ENCODE results near the gene NPAS2.

NPAS2 gene

GRCh38 chr2:100945433-100945740 is 125.4 kb downstream of the NPAS2 start:
- no peaks in the 10 kb centered on the region for H3K9me2 ChIP-seq (replicated peaks; ENCODE audit: low read depth, low read length)
- no peaks in the 10 kb centered on the region for H3K27me3 ChIP-seq (ENCODE audit: insufficient read depth, low read length, poor library complexity, severe bottlenecking)
- TF ChIP-seq CTCF (conservative IDR thresholded peaks at IDR 0.05; ENCODE audit: low read length): no peak
- no peak for TF ChIP-seq EZH2phosphoT487 (IDR thresholded peaks at IDR 0.05; ENCODE audit: borderline replicate concordance)
- no peak overlapping the region for H3K9ac ChIP-seq (ENCODE audit: low read depth, low read length, poor library complexity, severe bottlenecking)
- no peaks in the 10 kb centered on the region for H3K79me2 ChIP-seq (ENCODE audit: insufficient read depth, low read length)
- no peaks in the 10 kb centered on the region for H3K36me3 ChIP-seq (ENCODE audit: insufficient read depth, low read length)
- no peak overlapping the region for H2AFZ ChIP-seq (ENCODE audit: low read length)
- no peaks in the 10 kb centered on the region for H4K20me1 ChIP-seq (ENCODE audit: insufficient read depth, low read length, poor library complexity, severe bottlenecking)
- no peak overlapping the region for H3K4me3 ChIP-seq (ENCODE audit: low read length, poor library complexity, severe bottlenecking)
- H3K4me1 ChIP-seq (ENCODE audit: insufficient read depth, low read length, poor library complexity, severe bottlenecking): no peaks in the 10 kb centered on the region
- no peak overlapping the region for H3K4me2 ChIP-seq (ENCODE audit: low read depth, low read length, poor library complexity, severe bottlenecking)
- H3F3A ChIP-seq (ENCODE audit: low read depth): no peaks in the 10 kb centered on the region
- no peaks in the 10 kb centered on the region for H3K9me3 ChIP-seq (ENCODE audit: insufficient read depth, low read depth, low read length)

- Histone ChIP-seq H3K4me3 (ENCODE audit: low read length, poor library complexity, severe bottlenecking) (no peak overlapping the region), H3K27me3 (ENCODE audit: insufficient read depth, low read length, poor library complexity, severe bottlenecking) (no peaks in the 10 kb centered on the region), H3K4me2 (ENCODE audit: low read depth, low read length, poor library complexity, severe bottlenecking) (no peak overlapping the region), H2AFZ (ENCODE audit: low read length) (no peak overlapping the region), H3K9me2 (replicated peaks; ENCODE audit: low read depth, low read length) (no peaks in the 10 kb centered on the region), H4K20me1 (ENCODE audit: insufficient read depth, low read length, poor library complexity, severe bottlenecking) (no peaks in the 10 kb centered on the region), H3K79me2 (ENCODE audit: insufficient read depth, low read length) (no peaks in the 10 kb centered on the region), H3K36me3 (ENCODE audit: insufficient read depth, low read length) (no peaks in the 10 kb centered on the region), H3K9me3 (ENCODE audit: insufficient read depth, low read depth, low read length) (no peaks in the 10 kb centered on the region), H3K9ac (ENCODE audit: low read depth, low read length, poor library complexity, severe bottlenecking) (no peak overlapping the region), H3F3A (ENCODE audit: low read depth) (no peaks in the 10 kb centered on the region), H3K4me1 (ENCODE audit: insufficient read depth, low read length, poor library complexity, severe bottlenecking) (no peaks in the 10 kb centered on the region)
- TF ChIP-seq CTCF (conservative IDR thresholded peaks at IDR 0.05; ENCODE audit: low read length) (no peak), EZH2phosphoT487 (IDR thresholded peaks at IDR 0.05; ENCODE audit: borderline replicate concordance) (no peak)
Observed at GRCh38 chr2:100945930-100946607, 126.1 kb downstream of the NPAS2 start.

GRCh38 chr2:100948942-100949811 is 129.2 kb downstream of the NPAS2 start:
- no peaks in the 10 kb centered on the region for H3K27me3 ChIP-seq (ENCODE audit: insufficient read depth, low read length, poor library complexity, severe bottlenecking)
- H3K36me3 ChIP-seq (ENCODE audit: insufficient read depth, low read length): no peaks in the 10 kb centered on the region
- no peaks in the 10 kb centered on the region for H4K20me1 ChIP-seq (ENCODE audit: insufficient read depth, low read length, poor library complexity, severe bottlenecking)
- no peaks in the 10 kb centered on the region for H3K9me3 ChIP-seq (ENCODE audit: insufficient read depth, low read depth, low read length)
- no peak overlapping the region for H2AFZ ChIP-seq (ENCODE audit: low read length)
- no peak overlapping the region for H3K9ac ChIP-seq (ENCODE audit: low read depth, low read length, poor library complexity, severe bottlenecking)
- H3K9me2 ChIP-seq (replicated peaks; ENCODE audit: low read depth, low read length): no peaks in the 10 kb centered on the region
- no peaks in the 10 kb centered on the region for H3F3A ChIP-seq (ENCODE audit: low read depth)
- H3K4me2 ChIP-seq (ENCODE audit: low read depth, low read length, poor library complexity, severe bottlenecking): no peak overlapping the region
- TF ChIP-seq EZH2phosphoT487 (IDR thresholded peaks at IDR 0.05; ENCODE audit: borderline replicate concordance): no peak
- no peak for TF ChIP-seq CTCF (conservative IDR thresholded peaks at IDR 0.05; ENCODE audit: low read length)
- H3K4me3 ChIP-seq (ENCODE audit: low read length, poor library complexity, severe bottlenecking): no peak overlapping the region
- H3K79me2 ChIP-seq (ENCODE audit: insufficient read depth, low read length): no peaks in the 10 kb centered on the region
- no peaks in the 10 kb centered on the region for H3K4me1 ChIP-seq (ENCODE audit: insufficient read depth, low read length, poor library complexity, severe bottlenecking)

All from Loucy (cell line).